Heart left ventricle (tissue), 16 donors: ENCODE measurements around the gene MEIS2. TPM values are rescaled to one million over a fixed set of nuclear protein-coding genes. Genes with fewer than 3 reads are reported as not detected.

Experiments used
- ATAC-seq, 4 donors: fragments of 200-7000 bp; cut with Tn5 transposase; one replicate each; pipeline ENCODE4 v1.9.1; 2020 to 2022; ENCODE audit warnings: moderate library complexity in 4 of 4, mild to moderate bottlenecking in 3 of 4, moderate number of reproducible peaks in 1 of 4
- DNase-seq, 5 donors: peaks; one replicate each; pipeline ENCODE4 v3.0.0-alpha.2; 2020
- H3K27ac ChIP-seq, 12 donors: fragments of 200-600 bp; sonication (generic) in 4 of 12; one replicate each; pipeline versions ENCODE4 v1.5.0 to v1.8.0; 2016 to 2022; ENCODE audit warnings: mild to moderate bottlenecking in 2 of 12
- H3K27me3 ChIP-seq, 9 donors: fragments of 200-600 bp; sonication (generic) in 2 of 9; one replicate each; pipeline versions ENCODE4 v1.5.1 to v1.8.0; 2016 to 2022; ENCODE audit warnings: mild to moderate bottlenecking in 3 of 9
- H3K36me3 ChIP-seq, 9 donors: fragments of 200-600 bp; sonication (generic) in 2 of 9; one replicate each; pipeline versions ENCODE4 v1.5.0 to v1.8.0; 2018 to 2022; ENCODE audit warnings: mild to moderate bottlenecking in 2 of 9
- H3K4me1 ChIP-seq, 12 donors: fragments of 200-600 bp; sonication (generic) in 4 of 12; one replicate each; pipeline versions ENCODE4 v1.5.0 to v1.8.0; 2016 to 2022; ENCODE audit warnings: mild to moderate bottlenecking in 3 of 12
- H3K4me3 ChIP-seq, 12 donors: fragments of 200-600 bp; sonication (generic) in 4 of 12; one replicate each; pipeline versions ENCODE4 v1.5.0 to v1.8.0; 2017 to 2022; ENCODE audit warnings: mild to moderate bottlenecking in 9 of 12, moderate library complexity in 4 of 12
- H3K9me3 ChIP-seq, 12 donors: fragments of 200-600 bp; sonication (generic) in 4 of 12; one replicate each; pipeline versions ENCODE4 v1.5.0 to v1.8.0; 2016 to 2022; ENCODE audit warnings: mild to moderate bottlenecking in 1 of 12
- POLR2A ChIP-seq, 2 donors: fragments of 450-650 bp; IDR thresholded peaks; one replicate each; pipeline ENCODE4 v1.6.1; 2017; ENCODE audit warnings: antibody characterized with exemption in 2 of 2, mild to moderate bottlenecking in 2 of 2, moderate library complexity in 2 of 2
- WGBS, 4 donors: extraction: QIAGEN DNeasy Blood & Tissue Kit in 2 of 4; methylation state at CpG; one replicate each; pipeline versions ENCODE4 v1.1.5 to v1.1.7; 2013 to 2018; 5-methylcytosine and 5-hydroxymethylcytosine counted together
- intact Hi-C, 10 donors: fragments of 100-400 bp; cut with DNase I; formaldehyde crosslinking; loops; one replicate each; pipeline versions ENCODE4 v1.11.1 to v1.14.2; 2022
- polyA plus RNA-seq, 2 donors: library from polyadenylated mRNA; stranded (reverse); fragments of 200-250 nt; gene quantifications; one replicate each; pipeline ENCODE4 v1.2.3, GENCODE V29; 2013
- total RNA-seq, 9 donors: library from RNA; depleted of rRNA in 2 of 9; stranded (reverse); fragments of >200 nt in 2 of 9; fragmentation: NEBNext Ultra II Directional in 3 of 9; extraction: Animal tissue kit (Norgen Biotek cat#: 25700) in 3 of 9; gene quantifications; one replicate each; pipeline versions ENCODE4 v1.1.0 to v1.2.4, GENCODE V29; 2016 to 2023
- TF ChIP-seq, protein P1 (sequence below), 12 donors: fragments of 200-600 bp; sonication (generic) in 4 of 12; IDR thresholded peaks; one replicate each; pipeline versions ENCODE4 v1.5.0 to v1.8.0; 2018 to 2022; ENCODE audit warnings: antibody characterized with exemption in 12 of 12, mild to moderate bottlenecking in 5 of 12
- donor health status: ischemic (EF 13 %, LVEDD 7.1; RV severe dilation, severe dysfunction).
- donor health status: healthy with polysubstance abuse.
- donor health status: DM: no; HTN: yes; CAD: no.
- donor health status: DM: no; HTN: no; CAD: no.
- donor health status: ischemic (EF 25% LVEDD 6.9; RV normal size, moderate dysfunction).
- donor health status: ischemic (EF 25% LVEDD 5.7; RV mildly dilated, moderate dysfunction).
- donor health status: healthy.
- donor health status: DM: yes; HTN: yes; CAD: no.
- donor health status: ischemic (EF 35%, LVEDD 5.7; RV mildly dilated, moderate dysfunction).
- donor health status: nonischemic (EF 11% LVEDD 7.7; RV severe dilation, severe dysfunction).
- donor health status: DM: yes; HTN: yes; CAD: no.
- donor health status: PGD.
- donor health status: ischemic (EF 29% LVEDD 5.4; RV normal size, mild dysfunction).
- donor health status: nonischemic (EF 23%, LVEDD 6.1; RV moderate dilation, normal function).

MEIS2 gene
- total and polyA plus RNA-seq, 11 donors = 13.2 to 89.7 (median 49.7) TPM

GRCh38 chr15:36954486-36954885, 145.9 kb downstream of the MEIS2 start:
- Histone ChIP-seq H3K4me1 (peaks cover 0 to 32% (median 8%) of the 10 kb centered on the region in 12 donors), H3K4me3 (no peak overlapping the region), H3K27ac (no peak overlapping the region), H3K27me3 (no peaks in the 10 kb centered on the region), H3K9me3 (no peaks in the 10 kb centered on the region), H3K36me3 (peaks cover 0 to under 1% (median 0%) of the 10 kb centered on the region in 9 donors)
- WGBS, 4 donors = 88 to 97% (median 94%) methylated on average over 1 of the region's 1 CpG
- DNase-seq (no peak), ATAC-seq (no peak)
- intact Hi-C loops = loop anchor here in 1 of 10 donors (5.0 kb wide), 1 partner anchor 37 kb away; no protein-coding TSS in a partner anchor
- TF ChIP-seq, protein P1, sequence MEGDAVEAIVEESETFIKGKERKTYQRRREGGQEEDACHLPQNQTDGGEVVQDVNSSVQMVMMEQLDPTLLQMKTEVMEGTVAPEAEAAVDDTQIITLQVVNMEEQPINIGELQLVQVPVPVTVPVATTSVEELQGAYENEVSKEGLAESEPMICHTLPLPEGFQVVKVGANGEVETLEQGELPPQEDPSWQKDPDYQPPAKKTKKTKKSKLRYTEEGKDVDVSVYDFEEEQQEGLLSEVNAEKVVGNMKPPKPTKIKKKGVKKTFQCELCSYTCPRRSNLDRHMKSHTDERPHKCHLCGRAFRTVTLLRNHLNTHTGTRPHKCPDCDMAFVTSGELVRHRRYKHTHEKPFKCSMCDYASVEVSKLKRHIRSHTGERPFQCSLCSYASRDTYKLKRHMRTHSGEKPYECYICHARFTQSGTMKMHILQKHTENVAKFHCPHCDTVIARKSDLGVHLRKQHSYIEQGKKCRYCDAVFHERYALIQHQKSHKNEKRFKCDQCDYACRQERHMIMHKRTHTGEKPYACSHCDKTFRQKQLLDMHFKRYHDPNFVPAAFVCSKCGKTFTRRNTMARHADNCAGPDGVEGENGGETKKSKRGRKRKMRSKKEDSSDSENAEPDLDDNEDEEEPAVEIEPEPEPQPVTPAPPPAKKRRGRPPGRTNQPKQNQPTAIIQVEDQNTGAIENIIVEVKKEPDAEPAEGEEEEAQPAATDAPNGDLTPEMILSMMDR (IDR thresholded peaks at IDR 0.05) = no peak
- TF ChIP-seq POLR2A (IDR thresholded peaks at IDR 0.05) = no peak

GRCh38 chr15:36953346-36953745, 147.0 kb downstream of the MEIS2 start:
- TF ChIP-seq, protein P1 (IDR thresholded peaks at IDR 0.05) = no peak
- TF ChIP-seq POLR2A (IDR thresholded peaks at IDR 0.05) = no peak
- Histone ChIP-seq H3K36me3 (peaks cover 0 to 12% (median 3%) of the 10 kb centered on the region in 9 donors), H3K27me3 (no peaks in the 10 kb centered on the region), H3K4me3 (no peak overlapping the region), H3K9me3 (no peaks in the 10 kb centered on the region), H3K4me1 (peaks cover 0 to 34% (median 8%) of the 10 kb centered on the region in 12 donors), H3K27ac (no peak overlapping the region)
- intact Hi-C loops = loop anchor here in 1 of 10 donors (5.0 kb wide), 1 partner anchor 36 kb away; no protein-coding TSS in a partner anchor
- no peak for ATAC-seq
- 62 to 83% (median 77%) methylated on average over 3 of the region's 3 CpGs for WGBS, 4 donors
- DNase-seq = no peak

- no peak for DNase-seq
- H3K4me3 ChIP-seq = no peak overlapping the region
- no peaks in the 10 kb centered on the region for H3K9me3 ChIP-seq
- peak overlapping the region in 3 of 12 donors; percentile 11 to 26 (median 12) for H3K27ac ChIP-seq
- 21 to 34% (median 30%) methylated on average over 6 of the region's 6 CpGs for WGBS, 4 donors
- peaks cover 0 to 34% (median 16%) of the 10 kb centered on the region in 12 donors for H3K4me1 ChIP-seq
- intact Hi-C loops = loop anchor here in 1 of 10 donors (5.0 kb wide), 1 partner anchor 34 kb away; no protein-coding TSS in a partner anchor
- H3K36me3 ChIP-seq = peaks cover 0 to 18% (median 3%) of the 10 kb centered on the region in 9 donors
- no peak for TF ChIP-seq POLR2A (IDR thresholded peaks at IDR 0.05)
- TF ChIP-seq, protein P1 (IDR thresholded peaks at IDR 0.05) = no peak
- H3K27me3 ChIP-seq = no peaks in the 10 kb centered on the region
- ATAC-seq = peak; percentile 31 to 85 (median 70)
Measured at GRCh38 chr15:36951731-36952247, 148.6 kb downstream of the MEIS2 start.

DNA sequence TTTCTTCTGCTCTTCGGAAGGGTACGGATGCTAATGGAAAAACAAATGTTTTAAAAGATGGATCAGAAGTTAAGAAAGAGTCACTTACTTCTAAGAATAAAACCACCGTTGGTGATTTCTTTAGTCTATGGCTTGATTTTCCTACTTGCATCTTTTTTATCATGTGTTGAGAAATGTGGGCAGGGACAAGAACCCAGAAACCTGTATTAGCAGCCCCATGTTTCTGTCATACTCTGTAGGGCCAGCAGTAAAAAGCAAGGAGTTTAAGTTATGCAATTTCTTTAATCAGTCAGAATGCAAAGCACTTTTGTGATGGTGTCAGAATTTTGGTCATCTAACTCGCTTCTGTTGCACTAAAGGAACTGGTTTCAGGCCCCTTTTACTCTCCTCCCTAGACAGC, 150.0 kb downstream of the MEIS2 start:
- no peak for DNase-seq
- intact Hi-C loops = loop anchor here in 1 of 10 donors (5.0 kb wide), 1 partner anchor 33 kb away; no protein-coding TSS in a partner anchor

More for the DNA sequence above, 150.0 kb downstream of the MEIS2 start:
- Histone ChIP-seq H3K36me3 (peaks cover 0 to 18% (median 3%) of the 10 kb centered on the region in 9 donors), H3K9me3 (no peaks in the 10 kb centered on the region), H3K4me1 (peaks cover 0 to 32% (median 16%) of the 10 kb centered on the region in 12 donors), H3K27me3 (no peaks in the 10 kb centered on the region), H3K27ac (no peak overlapping the region), H3K4me3 (no peak overlapping the region)
- TF ChIP-seq POLR2A (IDR thresholded peaks at IDR 0.05) = no peak
- TF ChIP-seq, protein P1 (IDR thresholded peaks at IDR 0.05) = no peak
- WGBS, 4 donors = 82 to 85% (median 84%) methylated on average over 4 of the region's 4 CpGs
- ATAC-seq = no peak
